SJCRH30 (cell line): ENCODE data around the gene ZNF451. TPM values are rescaled to one million over a fixed set of nuclear protein-coding genes. Genes with fewer than 3 reads are reported as not detected.

Experiments
- DNase-seq, 2 experiments: peaks; one replicate each; pipeline ENCODE4 v3.0.0-alpha.2; 2015 to 2020
- H3K27ac ChIP-seq: fragments of 250-450 bp; sonication (Bioruptor Pico); 2 replicates; pipeline ENCODE4 v1.5.1; 2020; ENCODE audit warnings: mild to moderate bottlenecking, moderate library complexity
- H3K27me3 ChIP-seq: fragments of 250-450 bp; sonication (Bioruptor Pico); 2 replicates; pipeline ENCODE4 v1.5.1; 2020; ENCODE audit warnings: mild to moderate bottlenecking, moderate library complexity
- H3K36me3 ChIP-seq: fragments of 250-450 bp; sonication (Bioruptor Pico); 2 replicates; pipeline ENCODE4 v1.5.1; 2020; ENCODE audit warnings: mild to moderate bottlenecking, moderate library complexity
- H3K4me1 ChIP-seq: fragments of 250-450 bp; sonication (Bioruptor Pico); 2 replicates; pipeline ENCODE4 v1.5.1; 2020; ENCODE audit warnings: mild to moderate bottlenecking, moderate library complexity
- H3K4me3 ChIP-seq: fragments of 250-450 bp; sonication (Bioruptor Pico); 2 replicates; pipeline ENCODE4 v1.5.1; 2020; ENCODE audit warnings: mild to moderate bottlenecking, moderate library complexity
- H3K9me3 ChIP-seq: fragments of 250-450 bp; sonication (Bioruptor Pico); replicated peaks from 2 replicates; pipeline ENCODE4 v1.5.1; 2020; ENCODE audit warnings: mild to moderate bottlenecking, moderate library complexity
- total RNA-seq: library from RNA; depleted of rRNA; stranded (reverse); fragments of >200 nt; shearing (Covaris generic); gene quantifications from 2 replicates; pipeline ENCODE4 v1.2.3, GENCODE V29; 2014

The ZNF451 gene
- total RNA-seq, 1 experiment from 2014 or later, result 40.3 TPM

DNA sequence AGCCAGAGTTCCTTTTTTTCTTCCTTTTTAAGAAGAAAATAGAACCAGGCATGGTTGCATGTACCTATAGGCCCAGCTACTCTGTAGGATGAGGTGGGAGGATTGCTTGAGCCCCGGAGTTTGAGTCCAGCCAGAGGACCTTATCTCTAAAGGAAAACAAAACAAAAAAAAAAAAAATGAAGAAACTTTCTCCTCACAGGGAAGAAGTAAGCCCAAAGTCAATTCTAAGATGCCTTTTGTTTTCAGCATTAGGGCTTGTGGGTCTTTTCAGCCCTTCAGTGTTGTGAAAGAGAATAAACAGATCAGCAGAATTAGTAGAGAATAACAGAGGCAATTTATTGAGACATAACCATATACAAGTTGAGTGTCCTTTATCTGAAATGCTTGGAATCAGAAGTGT is 26.8 kb downstream of the ZNF451 start:
- H3K4me3 ChIP-seq, result no peak overlapping the region
- DNase-seq, result no peak
- H3K27me3 ChIP-seq, result no peaks in the 10 kb centered on the region
- H3K9me3 ChIP-seq, result no peaks in the 10 kb centered on the region
- H3K27ac ChIP-seq, result no peak overlapping the region
- no peaks in the 10 kb centered on the region for H3K4me1 ChIP-seq
- H3K36me3 ChIP-seq, result no peaks in the 10 kb centered on the region; the same call in 1 of the 2 replicates

DNA sequence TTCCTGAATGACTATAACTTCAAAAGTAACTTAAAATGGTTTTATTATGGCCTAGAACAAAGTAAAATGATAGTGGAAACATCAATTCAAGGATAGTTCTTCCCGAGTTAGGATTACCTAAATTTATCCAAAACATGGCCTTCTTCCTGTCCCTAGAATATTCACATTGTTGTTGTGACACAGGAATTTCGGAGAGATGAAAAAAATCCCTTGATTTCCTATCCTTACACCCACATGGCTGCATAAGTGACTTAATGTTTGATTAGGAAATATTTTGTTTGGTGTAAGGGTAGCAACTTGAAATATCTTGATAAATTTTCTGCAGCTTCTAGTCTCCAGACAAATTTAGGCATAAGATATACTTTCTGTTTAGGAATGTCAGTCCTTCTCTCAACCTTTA is 27.8 kb downstream of the ZNF451 start:
- no peak overlapping the region for H3K4me3 ChIP-seq
- no peaks in the 10 kb centered on the region; the same call in none of the 2 replicates for H3K36me3 ChIP-seq
- H3K4me1 ChIP-seq, result no peaks in the 10 kb centered on the region
- DNase-seq, result no peak
- no peaks in the 10 kb centered on the region for H3K27me3 ChIP-seq
- no peak overlapping the region for H3K27ac ChIP-seq
- 0 out of 2 replicates have a peak, but pooled peaks cover 3% of the 10 kb centered on the region for H3K9me3 ChIP-seq

DNA sequence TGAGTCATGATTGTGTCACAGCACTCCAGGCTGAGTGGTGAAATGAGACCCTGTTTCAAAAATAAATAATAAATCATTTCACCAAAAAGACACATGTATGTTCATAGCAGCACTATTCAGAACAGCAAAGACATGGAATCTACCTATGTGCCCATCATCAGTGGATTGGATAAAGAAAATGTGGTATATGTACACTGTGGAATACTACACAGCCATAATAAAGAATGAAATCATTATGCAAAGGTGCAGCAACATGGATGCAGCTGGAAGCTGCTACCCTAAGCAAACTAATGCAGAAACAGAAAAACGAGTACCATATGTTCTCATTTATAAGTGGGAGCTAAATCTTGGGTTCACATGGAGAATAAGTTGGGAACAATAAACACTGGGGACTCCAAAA is 33.1 kb downstream of the ZNF451 start:
- no peak for DNase-seq
- H3K4me1 ChIP-seq, result no peaks in the 10 kb centered on the region
- no peaks in the 10 kb centered on the region; the same call in 1 of the 2 replicates for H3K36me3 ChIP-seq
- H3K27ac ChIP-seq, result no peak overlapping the region
- no peak overlapping the region for H3K4me3 ChIP-seq
- H3K9me3 ChIP-seq, result 0 out of 2 replicates have a peak, but pooled peaks cover 3% of the 10 kb centered on the region
- H3K27me3 ChIP-seq, result no peaks in the 10 kb centered on the region

DNA sequence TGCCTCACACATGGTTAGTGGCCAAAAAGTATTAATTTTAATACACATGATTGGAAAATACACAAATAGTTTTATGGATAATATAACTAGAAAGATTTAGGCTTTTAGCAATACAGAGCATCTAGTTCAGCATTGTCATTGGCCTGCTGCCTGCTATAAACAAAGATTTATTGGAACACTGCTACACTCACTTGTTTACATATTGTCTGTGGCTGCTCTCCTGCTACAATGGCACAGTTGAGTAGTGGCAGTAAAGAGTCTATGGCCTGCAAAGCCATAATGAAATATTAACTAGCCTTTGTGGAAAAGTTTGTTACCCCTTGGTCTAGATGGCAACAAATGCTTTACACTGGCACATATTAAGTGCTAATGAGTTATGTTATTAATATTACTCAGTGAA is 37.8 kb downstream of the ZNF451 start:
- Histone ChIP-seq H3K36me3 (no peaks in the 10 kb centered on the region), H3K4me1 (no peaks in the 10 kb centered on the region), H3K4me3 (no peak overlapping the region), H3K27me3 (no peaks in the 10 kb centered on the region), H3K9me3 (no peaks in the 10 kb centered on the region), H3K27ac (no peak overlapping the region)
- no peak for DNase-seq

DNA sequence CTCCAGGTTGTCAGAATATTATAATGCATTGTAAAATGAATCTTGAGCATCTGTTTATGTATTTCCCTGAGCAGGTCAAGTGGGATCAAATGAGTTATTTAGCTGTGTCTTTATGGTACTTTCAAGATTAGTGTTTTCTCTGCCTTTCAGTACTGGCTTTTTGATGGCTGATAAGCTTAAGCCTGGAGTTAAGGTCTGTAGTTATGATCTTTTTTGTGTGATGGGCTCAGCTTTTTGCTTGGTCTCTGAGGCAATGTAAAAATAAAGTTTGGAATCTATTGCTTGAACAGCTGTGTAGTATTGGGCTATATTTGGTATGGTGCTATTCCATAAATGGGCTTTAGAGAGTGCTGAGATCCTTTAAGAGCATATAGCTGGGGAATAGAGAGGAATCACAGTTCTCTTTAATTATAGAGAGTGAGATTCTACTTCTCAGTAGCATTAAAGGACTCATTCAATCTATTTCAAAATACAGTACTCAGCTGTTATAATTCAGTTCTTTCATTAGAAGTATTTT is 40.7 kb downstream of the ZNF451 start:
- no peaks in the 10 kb centered on the region for H3K4me1 ChIP-seq
- no peaks in the 10 kb centered on the region for H3K27me3 ChIP-seq
- H3K27ac ChIP-seq, result no peak overlapping the region
- DNase-seq, result no peak
- peaks cover 14% of the 10 kb centered on the region for H3K36me3 ChIP-seq
- H3K4me3 ChIP-seq, result no peak overlapping the region
- H3K9me3 ChIP-seq, result no peaks in the 10 kb centered on the region

DNA sequence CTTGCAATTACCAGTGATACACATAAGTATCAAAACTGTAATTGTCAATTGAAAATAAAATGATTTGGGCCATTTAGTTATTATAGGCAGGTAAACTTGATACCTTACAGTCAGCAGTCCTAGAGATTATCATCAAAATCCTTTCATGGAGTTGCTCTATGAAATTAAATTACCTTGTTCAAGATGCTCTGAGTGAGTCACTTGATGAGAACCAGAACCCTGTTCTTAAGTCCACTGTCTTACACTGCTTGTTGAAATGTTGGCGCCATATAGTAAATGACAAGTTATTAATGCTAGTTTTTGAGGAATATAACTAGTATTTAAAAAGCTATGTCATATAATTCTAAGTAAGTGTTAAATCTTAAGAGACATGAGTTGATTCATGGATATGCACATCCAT is 45.0 kb downstream of the ZNF451 start:
- Histone ChIP-seq H3K9me3 (no peaks in the 10 kb centered on the region), H3K27me3 (no peaks in the 10 kb centered on the region), H3K27ac (no peak overlapping the region), H3K36me3 (peaks cover 22% of the 10 kb centered on the region), H3K4me3 (no peak overlapping the region), H3K4me1 (no peaks in the 10 kb centered on the region)
- DNase-seq, result no peak

DNA sequence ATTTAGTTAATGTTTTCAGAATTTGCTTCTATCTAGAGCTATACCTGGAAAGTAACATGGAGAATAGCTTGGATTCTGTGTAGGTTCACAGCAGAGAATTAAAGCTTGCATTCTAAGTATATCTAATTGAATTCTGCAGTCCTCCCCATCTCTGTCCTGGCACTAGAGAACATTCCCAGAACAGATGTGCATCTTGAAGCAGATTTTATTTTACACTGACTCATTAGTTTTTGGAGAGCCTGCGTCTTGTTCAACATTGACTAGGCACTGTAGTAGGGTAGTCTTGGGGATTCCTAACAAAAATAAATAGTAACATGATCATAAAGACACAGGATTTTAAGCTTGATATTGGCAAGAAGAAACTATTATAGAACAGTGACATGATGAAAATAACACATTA is 45.9 kb downstream of the ZNF451 start:
- DNase-seq, result no peak
- Histone ChIP-seq H3K36me3 (peaks cover 22% of the 10 kb centered on the region), H3K27ac (no peak overlapping the region), H3K9me3 (no peaks in the 10 kb centered on the region), H3K27me3 (no peaks in the 10 kb centered on the region), H3K4me1 (no peaks in the 10 kb centered on the region), H3K4me3 (no peak overlapping the region)

DNA sequence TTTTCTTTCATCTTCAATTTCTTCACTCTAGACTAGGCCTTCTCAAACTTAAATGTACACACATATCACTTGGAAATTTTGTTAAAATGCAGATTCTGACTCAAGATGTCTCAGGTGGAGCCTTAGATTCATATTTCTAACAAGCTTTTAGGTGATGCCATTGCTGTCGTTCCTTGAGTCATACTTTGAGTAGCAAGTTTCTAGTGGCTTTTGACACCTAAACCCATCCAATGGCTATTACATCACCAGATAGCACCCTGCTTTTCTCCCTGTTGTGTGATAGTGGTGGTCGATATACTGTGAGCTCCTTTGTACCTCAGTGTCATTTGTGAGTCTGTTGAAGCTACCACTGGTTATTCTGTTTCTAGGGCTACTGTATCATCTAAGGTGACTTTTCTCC is 47.4 kb downstream of the ZNF451 start:
- H3K4me3 ChIP-seq, result no peak overlapping the region

DNA sequence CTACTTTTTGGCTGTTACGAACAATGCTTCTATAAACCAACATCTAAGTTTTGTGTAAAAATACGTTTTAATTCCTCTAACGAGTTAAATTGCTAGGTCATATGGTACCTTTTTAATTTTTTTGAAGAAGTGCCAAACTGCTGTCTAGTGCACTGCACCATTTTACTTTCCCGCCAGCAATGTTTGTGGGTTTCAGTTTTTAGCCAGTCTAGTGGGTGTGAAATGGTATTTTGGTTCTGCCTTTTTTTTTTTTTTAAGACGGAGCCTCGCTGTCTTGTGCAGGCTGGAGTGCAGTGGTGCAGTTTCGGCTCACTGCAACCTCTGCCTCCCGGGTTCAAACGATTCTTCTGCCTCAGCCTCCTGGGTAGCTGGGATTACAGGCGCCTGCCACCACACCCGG is 48.0 kb downstream of the ZNF451 start:
- no peak overlapping the region for H3K27ac ChIP-seq
- H3K4me3 ChIP-seq, result no peak overlapping the region
- no peaks in the 10 kb centered on the region for H3K9me3 ChIP-seq
- no peak for DNase-seq
- no peaks in the 10 kb centered on the region for H3K4me1 ChIP-seq
- no peaks in the 10 kb centered on the region for H3K27me3 ChIP-seq
- H3K36me3 ChIP-seq, result peaks cover 22% of the 10 kb centered on the region

More for the DNA sequence above, 47.4 kb downstream of the ZNF451 start:
- Histone ChIP-seq H3K27me3 (no peaks in the 10 kb centered on the region), H3K9me3 (no peaks in the 10 kb centered on the region), H3K36me3 (peaks cover 22% of the 10 kb centered on the region), H3K27ac (no peak overlapping the region), H3K4me1 (no peaks in the 10 kb centered on the region)
- DNase-seq, result no peak

DNA sequence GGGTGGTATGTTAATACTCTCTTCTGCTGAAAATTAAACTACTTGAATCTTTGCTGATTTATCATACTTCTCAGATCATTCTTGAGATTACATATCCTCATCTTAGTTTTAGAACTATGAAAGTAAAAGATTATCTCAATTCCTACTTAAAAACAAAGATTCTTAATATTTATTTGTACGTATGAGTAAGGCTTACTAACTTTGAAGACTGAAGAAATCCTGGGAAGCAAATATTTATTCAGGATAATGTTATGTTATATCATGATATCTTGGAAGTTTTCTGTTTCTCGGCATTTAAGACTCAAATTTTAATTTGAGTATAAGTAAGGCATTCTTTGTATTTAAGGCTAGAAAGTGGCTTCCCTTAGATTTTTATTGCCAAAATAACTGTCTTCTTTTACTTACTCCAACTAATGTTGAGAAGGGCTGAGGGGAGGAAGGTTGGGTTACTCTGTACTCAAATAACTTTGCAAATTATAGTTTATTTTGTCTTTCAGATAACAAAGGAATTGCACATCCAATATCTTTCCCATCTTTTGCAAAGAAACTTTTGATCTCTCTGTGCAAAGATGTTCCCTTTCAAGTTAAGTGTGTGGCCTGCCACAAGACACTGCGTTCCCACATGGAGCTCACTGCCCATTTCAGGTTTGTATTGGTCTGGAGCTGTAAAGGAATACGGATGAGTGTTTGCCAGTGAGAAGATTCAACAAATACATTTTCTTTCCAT is 51.6 kb downstream of the ZNF451 start:
- peaks cover 12% of the 10 kb centered on the region for H3K36me3 ChIP-seq
- no peaks in the 10 kb centered on the region for H3K9me3 ChIP-seq
- no peak for DNase-seq
- H3K4me1 ChIP-seq, result no peaks in the 10 kb centered on the region
- H3K27me3 ChIP-seq, result no peaks in the 10 kb centered on the region
- no peak overlapping the region for H3K4me3 ChIP-seq
- H3K27ac ChIP-seq, result no peak overlapping the region

DNA sequence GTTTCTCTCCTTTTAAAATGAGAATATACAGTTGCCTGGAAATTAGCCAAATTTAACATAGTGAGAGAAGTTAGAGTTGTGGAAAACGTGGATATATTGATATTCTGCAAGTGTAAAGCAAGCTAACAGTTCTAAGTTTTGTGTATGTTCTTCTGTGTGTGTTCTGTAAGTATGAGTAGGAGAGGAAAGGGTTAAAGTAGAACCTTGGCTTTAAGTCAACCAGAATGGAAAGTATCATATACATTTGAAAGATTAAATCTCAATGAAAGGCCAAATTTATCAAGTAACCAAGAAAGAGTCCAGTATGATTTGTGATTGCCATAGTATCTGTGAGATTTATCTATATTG is 52.2 kb downstream of the ZNF451 start:
- Histone ChIP-seq H3K4me1 (no peaks in the 10 kb centered on the region), H3K36me3 (peaks cover 12% of the 10 kb centered on the region), H3K9me3 (no peaks in the 10 kb centered on the region), H3K4me3 (no peak overlapping the region), H3K27me3 (no peaks in the 10 kb centered on the region), H3K27ac (no peak overlapping the region)
- no peak for DNase-seq

DNA sequence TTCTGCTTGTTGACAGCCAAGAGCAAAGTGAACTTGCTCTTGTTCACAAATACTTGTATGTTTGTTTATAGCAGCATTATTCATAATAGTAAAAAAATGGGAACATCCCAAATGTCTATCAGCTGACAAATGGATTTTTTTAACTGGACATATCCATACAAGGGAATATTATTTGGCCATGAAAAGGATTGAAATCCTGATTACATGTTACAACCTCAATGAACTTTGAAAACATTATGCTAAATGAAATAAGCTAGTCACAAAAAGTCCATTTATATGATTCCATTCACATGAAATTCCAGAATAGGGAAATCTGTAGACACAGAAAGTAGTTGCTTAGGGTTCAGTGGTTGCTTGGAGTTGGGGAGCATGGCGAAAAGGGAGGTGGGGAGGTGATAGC is 53.7 kb downstream of the ZNF451 start:
- Histone ChIP-seq H3K4me3 (no peak overlapping the region), H3K27me3 (no peaks in the 10 kb centered on the region), H3K27ac (no peak overlapping the region), H3K36me3 (peaks cover 10% of the 10 kb centered on the region), H3K4me1 (no peaks in the 10 kb centered on the region), H3K9me3 (no peaks in the 10 kb centered on the region)
- DNase-seq, result no peak

DNA sequence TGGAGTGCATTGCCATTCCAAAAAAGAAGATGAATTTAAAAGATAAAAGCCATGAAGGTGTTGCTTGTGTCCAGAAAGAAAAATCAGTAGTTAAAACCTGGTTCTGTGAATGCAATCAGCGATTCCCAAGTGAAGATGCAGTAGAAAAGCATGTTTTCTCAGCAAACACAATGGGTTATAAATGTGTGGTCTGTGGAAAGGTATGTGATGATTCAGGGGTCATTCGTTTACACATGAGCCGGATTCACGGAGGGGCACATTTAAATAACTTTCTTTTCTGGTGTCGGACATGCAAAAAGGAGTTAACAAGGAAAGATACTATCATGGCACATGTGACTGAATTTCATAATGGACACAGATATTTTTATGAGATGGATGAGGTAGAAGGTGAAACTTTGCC is 57.4 kb downstream of the ZNF451 start:
- Histone ChIP-seq H3K9me3 (no peaks in the 10 kb centered on the region), H3K27me3 (no peaks in the 10 kb centered on the region), H3K27ac (no peak overlapping the region), H3K4me1 (no peaks in the 10 kb centered on the region), H3K4me3 (no peak overlapping the region), H3K36me3 (peaks cover 17% of the 10 kb centered on the region)
- DNase-seq, result no peak

DNA sequence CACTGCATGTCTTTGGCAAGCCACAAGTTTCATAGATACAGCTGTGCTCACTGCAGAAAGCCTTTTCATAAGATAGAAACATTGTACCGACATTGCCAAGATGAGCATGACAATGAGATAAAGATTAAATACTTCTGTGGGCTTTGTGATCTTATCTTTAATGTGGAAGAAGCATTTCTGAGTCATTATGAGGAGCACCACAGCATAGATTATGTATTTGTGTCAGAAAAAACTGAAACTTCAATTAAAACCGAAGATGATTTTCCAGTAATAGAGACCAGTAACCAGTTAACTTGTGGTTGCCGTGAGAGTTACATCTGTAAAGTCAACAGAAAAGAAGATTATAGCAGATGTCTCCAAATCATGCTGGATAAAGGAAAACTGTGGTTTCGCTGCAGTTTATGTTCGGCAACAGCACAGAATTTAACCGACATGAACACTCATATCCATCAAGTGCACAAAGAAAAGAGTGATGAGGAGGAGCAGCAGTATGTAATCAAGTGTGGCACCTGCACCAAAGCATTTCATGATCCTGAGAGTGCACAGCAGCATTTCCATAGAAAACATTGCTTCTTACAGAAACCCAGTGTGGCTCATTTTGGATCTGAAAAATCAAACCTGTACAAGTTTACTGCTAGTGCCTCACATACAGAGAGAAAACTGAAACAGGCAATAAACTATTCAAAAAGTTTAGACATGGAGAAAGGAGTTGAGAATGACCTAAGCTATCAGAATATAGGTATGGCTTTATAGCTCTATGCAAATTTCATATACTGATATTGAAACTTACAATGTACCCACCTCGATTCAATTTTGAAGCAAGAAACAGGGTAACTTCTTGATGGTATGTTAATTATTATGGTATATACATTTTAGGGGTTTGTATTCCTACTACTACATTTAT is 58.2 kb downstream of the ZNF451 start:
- H3K4me1 ChIP-seq, result no peaks in the 10 kb centered on the region
- H3K4me3 ChIP-seq, result no peak overlapping the region
- no peak for DNase-seq
- H3K27ac ChIP-seq, result no peak overlapping the region
- H3K27me3 ChIP-seq, result no peaks in the 10 kb centered on the region
- no peaks in the 10 kb centered on the region for H3K9me3 ChIP-seq
- peaks cover 17% of the 10 kb centered on the region for H3K36me3 ChIP-seq

DNA sequence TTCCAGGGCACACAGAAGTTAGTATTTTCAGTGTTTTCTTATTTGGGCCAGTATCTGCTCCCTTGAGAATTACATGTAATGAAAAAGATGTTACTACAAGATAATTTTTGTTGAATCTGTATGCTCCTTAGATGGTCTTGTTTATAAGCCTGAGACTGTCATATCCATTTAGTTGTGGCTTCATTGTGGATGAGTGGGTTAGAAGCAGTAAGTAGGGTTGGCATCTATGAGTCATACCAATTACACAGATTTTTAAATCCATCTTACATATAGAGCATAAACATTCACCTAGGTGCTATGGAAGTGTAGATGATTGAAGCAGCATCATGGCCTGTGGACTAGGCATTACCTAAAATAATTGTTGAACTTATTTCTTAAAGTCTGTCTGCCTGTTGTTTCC is 68.7 kb downstream of the ZNF451 start:
- Histone ChIP-seq H3K4me3 (no peak overlapping the region), H3K36me3 (peaks cover 7% of the 10 kb centered on the region), H3K27me3 (no peaks in the 10 kb centered on the region), H3K27ac (no peak overlapping the region), H3K4me1 (no peaks in the 10 kb centered on the region), H3K9me3 (no peaks in the 10 kb centered on the region)
- no peak for DNase-seq
